HG02870 (cell line): Measurements from ENCODE around the gene TAAR1.
A peak's percentile ranks its signal among the peaks of the same experiment; 100 is the strongest.
"Not testable (repeated sequence)": the region's sequence is repeated elsewhere in the genome, so short reads cannot be mapped to it uniquely, and the experiment has no call there.

Source experiments
- ATAC-seq: cut with Tn5 transposase; IDR thresholded peaks from one replicate; pipeline ENCODE4 v1.9.1; 2021; ENCODE audit warnings: mild to moderate bottlenecking, moderate library complexity; ENCODE audit not compliant: unreplicated experiment

Gene TAAR1

DNA sequence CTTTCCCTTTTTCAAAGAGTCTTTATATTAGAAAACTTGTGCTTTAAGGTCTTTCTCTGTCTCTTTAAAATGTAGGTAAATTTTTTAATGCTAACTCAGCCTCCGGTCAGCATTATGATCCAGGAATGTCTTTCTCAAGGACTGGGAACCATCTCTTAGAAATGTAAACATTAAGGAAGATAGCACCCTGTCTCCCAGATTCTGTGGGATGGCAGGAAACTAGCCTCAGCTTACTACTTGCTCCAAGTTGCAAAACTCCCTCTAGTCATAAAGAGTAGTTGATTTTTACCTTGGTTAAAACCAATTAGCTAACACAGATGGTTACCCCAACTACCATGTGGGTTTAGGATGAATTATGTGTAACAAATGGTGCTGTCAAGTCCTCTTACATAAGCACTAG is 4.7 kb upstream of the TAAR1 start:
- ATAC-seq = no peak

DNA sequence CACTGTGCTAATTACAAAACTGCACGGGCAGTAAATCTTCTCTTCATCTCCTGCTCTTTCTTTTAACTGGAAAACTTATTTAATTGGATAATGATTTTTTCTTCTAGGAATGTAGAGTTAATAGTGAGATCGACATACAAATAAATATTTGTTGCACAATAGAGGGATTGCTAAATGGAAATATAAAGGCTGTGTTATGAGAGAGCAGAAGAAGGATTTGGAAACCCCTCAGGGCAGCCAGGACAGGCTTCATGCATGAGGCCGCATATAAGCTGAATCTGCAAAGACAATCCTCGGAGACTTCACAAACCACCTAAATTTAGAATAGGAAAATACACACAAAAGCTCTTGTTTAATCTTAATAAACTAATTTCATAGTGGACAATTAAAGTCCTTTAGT is 2.9 kb upstream of the TAAR1 start:
- ATAC-seq = no peak

DNA sequence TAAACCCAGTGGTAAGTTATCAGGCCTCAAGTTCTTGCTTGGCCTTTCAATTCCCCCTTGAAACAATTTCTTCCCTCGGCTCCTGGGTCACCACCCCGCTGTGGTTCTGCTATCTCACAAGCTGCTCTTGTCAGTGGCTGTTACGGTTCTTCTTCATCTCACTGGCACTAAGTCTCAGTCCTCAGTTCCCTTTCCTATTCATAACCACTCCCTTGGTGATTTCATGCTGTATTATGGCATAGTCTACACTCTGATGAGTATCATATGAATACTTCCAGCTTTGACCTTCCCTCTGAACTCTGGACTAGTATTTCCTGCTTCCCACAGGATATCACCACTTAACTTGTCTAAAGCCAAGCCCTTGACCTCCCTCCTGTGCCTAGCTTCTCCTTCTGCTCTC is 7.9 kb downstream of the TAAR1 start:
- ATAC-seq = peak; percentile 68

DNA sequence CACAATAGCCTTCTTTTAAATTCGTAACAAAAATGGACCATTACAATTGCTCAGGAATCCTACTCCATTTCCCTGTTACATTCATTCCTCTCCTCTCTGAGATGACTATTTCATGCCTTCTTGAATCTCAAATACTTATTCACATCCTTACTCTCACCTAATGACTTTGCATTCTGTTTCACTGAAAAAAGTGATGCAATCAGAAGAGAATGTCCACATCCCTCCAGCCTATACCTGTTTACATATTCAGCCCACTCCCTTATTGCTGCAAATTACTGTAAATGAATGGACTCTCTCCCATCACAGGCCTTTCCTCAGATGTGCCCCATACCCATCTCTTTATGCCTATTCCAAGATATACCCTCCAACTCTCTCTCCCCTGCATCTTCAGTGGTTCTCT is 8.6 kb downstream of the TAAR1 start:
- no peak for ATAC-seq

DNA sequence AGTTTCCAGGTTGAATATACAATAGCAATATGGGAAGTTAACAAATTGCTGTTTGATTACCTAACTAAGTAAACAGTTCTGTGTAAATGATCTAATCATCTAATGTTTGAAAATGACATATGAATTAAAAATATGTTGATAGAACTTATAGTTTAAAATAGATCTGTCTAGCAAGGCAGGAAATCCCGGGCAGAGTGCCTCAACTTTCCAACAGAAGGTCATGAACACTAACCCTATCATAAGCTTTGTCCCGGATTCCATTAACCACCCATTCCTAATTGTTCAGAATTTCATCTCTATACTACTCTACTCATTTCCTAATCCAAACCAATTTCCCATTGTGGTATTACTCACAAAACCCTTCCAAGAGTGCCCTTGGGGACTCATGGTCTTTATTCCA is 10.2 kb downstream of the TAAR1 start:
- no peak for ATAC-seq

DNA sequence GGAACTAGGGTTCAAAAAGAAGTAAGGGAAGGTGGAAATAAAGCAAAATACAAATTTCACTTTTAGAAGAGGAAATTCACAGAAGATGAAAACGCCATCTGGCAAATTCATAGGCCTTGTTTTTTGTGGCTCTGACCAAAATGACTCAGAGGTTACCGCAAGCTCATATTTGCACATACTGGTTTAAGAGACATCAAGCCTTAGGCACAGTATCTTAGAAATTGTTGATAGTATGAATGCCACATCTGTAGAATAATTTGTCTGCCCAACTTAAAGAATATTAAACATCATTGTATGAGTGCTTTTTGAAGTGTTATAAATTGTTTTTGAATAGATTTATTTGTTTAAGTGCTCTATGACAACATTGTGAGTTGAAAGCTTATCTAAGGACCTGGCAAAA is 10.6 kb downstream of the TAAR1 start:
- peak; percentile 89 for ATAC-seq

DNA sequence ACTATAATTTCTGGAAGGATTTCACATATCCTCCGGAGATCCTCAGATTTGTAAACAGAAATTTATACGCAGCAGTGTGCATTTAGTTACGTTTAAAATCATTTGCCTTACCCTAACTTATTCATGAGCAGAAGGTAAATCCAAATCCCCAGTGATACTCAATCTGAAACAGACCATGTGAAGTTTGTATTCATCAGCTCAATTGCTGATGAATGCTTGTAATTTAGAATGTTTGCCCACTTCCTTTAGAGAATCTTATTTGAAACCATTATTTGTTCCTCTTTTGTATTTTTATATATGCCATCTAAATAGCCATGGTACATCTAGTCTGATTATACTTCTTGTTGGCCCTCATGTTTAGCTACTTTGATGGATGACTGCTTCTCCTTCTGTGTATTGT is 15.4 kb downstream of the TAAR1 start:
- ATAC-seq = no peak

DNA sequence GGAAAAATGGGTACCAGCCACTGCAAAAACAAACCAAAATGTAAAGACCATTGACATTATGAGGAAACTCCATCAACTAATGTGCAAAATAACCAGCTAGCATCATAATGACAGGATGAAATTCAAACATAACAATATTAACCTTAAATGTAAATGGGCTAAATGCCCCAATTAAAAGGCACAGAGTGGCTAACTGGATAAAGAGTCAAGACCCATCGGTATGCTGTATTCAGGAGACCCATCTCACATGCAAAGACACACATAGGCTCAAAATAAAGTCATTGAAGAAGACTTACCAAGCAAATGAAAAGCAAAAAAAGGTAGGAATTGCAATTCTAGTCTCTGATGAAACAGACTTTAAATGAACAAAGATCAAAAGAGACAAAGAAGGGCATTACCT is 21.8 kb downstream of the TAAR1 start:
- not testable (repeated sequence) for ATAC-seq

DNA sequence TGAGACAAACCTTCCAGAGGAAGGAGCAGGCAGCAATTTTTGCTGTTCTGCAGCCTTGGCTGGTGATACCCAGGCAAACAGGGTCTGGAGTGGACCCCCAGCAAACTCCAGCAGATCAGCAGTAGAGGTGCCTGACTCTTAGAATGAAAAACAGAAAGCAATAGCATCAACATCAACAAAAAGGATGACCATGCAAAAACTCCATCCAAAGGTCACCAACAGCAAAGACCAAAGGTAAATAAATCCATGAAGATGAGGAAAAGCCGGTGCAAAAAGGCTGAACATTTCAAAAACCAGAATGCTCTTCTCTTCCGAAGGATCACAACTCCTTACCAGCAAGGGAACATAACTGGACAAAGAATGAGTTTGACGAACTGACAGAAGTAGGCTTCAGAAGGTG is 23.1 kb downstream of the TAAR1 start:
- not testable (repeated sequence) for ATAC-seq

DNA sequence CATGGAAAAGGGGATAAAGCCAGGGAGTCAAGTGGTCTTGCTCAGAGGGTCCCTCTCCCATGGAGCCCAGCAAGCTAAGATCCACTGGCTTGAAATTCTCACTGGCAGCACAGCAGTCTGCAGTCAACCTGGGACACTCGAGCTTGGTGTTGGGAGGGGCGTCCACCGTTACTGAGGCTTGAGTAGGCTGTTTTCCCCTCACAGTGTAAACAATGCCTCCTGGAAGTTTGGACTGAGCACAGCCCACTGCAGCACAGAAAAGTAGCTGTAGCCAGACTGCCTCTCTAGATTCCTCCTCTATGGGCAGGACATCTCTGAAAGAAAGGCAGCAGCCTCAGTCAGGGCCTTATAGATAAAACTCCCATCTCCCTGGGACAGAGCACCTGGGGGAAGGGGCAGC is 23.7 kb downstream of the TAAR1 start:
- not testable (repeated sequence) for ATAC-seq

DNA sequence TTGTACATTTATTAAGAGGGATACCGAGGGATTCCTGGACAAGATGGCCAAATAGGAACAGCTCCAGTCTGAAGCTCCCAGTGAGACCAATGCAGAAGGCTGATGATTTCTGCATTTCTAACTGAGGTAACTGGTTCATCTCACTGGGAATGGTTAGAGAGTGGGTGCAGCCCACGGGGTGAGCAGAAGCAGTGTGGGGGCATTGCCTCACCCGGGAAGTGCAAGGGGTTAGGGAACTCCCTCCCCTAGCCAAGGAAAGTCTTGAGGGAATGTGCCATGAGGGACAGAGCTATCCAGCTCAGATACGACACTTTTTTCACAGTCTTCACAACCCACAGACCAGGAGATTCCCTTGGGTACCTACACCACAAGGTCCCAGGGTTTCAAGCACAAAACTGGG is 24.2 kb downstream of the TAAR1 start:
- ATAC-seq = no peak

DNA sequence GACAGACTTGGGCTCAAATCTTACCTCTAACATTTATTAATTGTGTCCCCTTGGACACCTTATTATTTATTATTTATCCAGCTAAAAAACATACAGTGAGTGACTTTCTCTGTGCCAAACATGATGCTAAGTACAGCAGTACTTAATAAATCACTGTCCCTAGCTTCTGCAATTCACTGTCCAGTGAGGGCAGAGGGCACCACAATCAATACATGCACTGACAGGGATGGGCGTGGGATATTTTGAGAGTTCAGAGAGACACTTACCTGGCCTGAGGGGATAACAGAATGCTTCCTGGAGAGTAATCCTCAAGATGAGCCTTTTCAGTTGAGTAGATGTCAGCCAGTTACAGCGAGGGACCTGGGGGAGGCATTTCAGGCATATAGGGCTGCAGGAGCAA is 25.6 kb downstream of the TAAR1 start:
- ATAC-seq = no peak

DNA sequence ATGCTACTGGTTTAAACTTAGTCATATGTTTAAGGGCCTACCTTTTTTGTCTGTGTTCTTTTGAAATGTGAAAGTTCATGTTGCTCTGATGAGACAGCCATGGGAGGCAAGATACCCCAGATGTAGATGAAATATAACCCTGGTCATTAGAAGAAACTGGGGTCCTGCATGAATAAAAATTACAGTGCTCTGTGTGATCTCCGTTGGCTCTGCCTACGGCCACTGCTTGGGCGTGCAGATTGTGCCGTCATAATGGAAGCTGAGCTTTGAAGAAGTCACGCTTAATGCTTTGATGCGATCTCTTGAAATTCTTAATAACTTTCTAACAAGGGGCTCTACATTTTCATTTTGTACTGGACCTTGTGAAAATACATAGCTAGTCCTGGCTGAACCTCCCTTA is 34.8 kb downstream of the TAAR1 start, which contains the start of gene TAAR2:
Gene TAAR2 (minus strand): TSS at position 101 of the 400 bp plus-strand sequence. CDS start 0 bp downstream, at position 101.
- ATAC-seq = no peak

DNA sequence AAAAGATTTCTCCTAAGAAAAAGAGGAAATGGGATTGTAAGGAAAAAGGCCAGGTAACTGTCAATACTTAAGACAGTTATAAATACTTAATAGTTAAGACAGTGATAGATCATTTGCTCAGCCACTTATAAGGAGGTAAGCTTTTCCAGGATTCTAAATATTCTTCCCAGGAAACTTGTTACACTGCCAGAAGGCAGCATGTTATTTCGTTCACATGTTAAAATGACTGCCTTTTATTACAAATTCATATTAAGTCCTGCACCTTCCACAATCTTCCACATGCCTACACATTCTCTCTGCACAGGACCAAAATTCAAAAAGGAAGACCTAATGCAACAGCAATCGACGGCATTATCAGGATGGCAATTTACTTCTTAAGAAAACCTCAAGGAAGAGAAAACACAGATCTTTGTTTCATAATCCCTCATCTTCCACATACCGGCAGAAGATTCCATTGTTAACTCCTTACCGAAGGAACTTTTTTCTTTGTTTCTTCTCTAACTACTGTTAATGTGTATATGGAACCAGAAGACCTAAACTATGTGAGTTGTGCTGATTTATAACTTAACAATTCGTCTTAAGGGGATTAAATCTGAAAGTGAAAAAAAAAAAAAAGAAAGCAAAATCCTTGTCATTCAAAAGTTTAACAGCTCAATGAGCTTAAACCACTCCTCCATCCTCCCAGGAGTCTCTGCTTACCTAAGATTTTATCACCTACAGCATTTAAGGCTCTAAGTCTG is 35.7 kb downstream of the TAAR1 start:
- no peak for ATAC-seq

DNA sequence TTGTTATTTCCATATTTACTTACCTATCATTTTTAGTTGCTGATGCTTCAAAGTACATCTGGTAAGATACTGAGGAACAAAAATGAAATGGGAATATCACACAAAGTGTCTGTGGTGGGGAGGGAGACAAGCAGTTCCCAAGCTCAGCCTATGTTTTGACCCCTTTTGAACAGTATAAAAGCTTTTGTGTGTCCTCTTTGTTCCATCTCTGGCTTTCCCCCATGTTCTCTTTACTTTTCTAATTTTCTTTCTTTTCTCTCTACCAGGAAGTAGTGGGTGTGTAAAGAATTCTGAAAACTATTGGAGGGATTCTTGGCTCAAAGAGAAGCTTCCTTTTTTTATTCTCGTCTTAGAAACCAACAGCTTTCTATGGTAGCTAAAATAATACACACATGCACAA is 42.3 kb downstream of the TAAR1 start:
- ATAC-seq = no peak

DNA sequence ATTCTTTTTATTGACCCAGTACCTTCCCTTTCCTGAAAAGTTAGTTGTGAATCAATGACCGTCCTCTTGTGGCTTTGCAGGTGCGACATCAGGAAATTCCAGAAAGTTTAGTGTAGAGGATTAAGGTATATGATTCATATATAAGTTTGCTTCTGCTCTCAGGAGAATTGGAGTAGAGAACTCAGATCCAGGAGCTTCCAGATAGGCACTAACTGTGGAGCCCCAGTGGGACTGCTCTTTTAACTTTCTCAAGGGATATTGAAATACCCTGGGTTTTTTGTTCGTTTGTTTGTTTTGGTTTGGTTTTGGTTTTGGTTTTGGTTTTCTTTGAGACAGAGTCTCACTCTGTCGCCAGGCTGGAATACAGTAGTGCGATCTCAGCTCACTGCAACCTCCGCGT is 44.4 kb downstream of the TAAR1 start:
- no peak for ATAC-seq

DNA sequence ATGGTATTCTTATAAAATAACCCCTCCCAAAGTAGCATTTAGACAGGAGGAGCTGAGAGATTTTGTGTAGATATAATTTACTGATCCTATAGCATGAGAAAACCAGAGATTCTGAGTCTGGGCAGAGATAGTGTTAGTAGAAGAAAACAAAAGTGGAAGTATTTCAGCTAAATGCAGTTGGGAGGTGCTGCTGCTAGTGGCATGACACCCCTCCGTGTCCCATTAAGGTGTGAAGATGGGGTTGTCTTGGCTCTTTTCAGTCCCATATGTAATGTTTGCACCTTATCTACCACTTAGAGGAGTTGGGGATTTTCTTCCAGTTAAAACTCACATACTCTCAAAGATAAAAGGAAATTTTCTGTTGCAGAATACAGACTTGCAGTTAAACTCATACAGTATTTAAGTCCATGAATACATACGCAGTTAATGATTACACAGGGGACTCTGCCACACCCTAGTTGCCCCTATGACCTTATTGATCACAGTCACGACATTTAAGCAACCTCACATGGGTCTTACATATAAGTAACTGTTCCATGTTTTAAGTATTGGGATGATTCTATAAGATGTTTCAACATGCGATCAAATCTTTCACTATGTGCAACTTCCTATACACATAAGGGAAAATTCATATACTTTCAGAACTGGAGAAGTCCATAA is 46.4 kb downstream of the TAAR1 start:
- no peak for ATAC-seq

DNA sequence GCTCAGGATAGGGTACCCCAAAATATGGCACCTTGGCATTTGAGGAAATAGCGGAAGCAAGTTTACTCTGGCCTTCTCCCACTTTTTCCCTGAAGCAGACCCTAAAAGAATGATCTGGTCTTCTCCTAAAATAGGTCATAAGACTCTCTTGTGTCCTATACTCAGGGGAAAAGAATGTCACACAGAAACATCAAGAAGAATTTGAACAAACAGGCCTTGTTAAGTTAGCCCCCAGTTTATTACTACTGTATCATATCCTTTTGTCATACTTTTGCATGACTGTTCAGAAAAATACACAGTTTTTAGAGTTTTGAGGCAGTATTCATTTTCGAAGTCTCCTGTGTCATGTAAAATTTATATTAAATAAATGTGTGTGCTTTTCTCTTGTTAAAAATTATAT is 47.4 kb downstream of the TAAR1 start:
- no peak for ATAC-seq

DNA sequence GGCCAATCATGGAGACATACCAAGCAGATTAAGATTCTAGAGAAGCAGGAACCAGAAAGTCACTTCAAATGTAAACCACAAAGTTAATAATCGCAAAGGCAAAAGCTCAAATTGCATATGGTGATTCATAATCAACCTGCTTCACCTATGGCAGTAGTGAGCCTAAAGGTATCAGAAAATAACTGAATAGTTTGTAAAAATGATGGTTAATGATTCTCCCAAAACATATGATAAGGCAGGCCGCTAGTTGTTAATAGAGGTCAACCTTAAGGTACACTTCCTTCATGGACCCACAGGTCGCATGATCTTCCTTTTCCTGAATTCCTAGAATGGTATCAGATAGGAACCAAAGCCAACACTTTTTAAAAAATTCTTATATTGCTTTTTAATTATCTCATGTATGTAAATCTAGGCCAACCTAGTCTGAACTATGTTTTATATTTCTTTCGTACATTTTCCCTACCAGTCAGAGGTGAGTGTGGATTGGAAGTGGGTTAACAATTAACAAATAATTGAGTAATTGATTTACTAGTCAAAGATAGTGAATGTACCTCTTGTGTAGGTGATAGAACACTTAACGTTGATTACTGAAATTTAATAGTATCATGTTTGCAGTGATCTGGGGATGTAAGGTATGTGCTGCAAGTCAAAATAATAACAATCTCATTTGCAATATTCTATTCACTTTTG is 51.3 kb downstream of the TAAR1 start:
- no peak for ATAC-seq

DNA sequence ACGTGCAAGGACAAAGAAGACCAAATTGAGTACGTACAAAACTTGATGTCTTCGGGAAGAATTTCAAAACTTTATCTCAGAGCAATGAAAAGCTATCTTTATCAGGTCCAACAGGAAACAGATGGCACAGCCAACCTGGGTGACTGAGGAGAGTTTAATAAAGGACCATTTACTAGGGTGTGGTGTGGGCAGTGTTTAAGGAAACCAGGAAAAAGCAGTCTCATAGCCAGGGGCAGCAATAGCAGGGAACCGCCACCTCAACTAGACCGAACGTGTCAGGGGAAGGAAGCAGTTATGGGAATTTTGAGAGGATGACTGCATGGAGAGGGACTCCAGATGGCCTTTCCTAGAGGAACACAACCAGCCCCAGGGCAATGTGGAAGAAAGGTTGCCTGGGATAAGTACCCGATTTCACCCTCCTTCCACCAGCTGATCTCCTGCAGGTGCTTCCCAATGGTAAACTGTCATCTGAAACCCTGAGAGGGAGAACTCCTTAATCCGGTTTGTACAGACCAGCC is 54.3 kb downstream of the TAAR1 start:
- ATAC-seq = no peak

DNA sequence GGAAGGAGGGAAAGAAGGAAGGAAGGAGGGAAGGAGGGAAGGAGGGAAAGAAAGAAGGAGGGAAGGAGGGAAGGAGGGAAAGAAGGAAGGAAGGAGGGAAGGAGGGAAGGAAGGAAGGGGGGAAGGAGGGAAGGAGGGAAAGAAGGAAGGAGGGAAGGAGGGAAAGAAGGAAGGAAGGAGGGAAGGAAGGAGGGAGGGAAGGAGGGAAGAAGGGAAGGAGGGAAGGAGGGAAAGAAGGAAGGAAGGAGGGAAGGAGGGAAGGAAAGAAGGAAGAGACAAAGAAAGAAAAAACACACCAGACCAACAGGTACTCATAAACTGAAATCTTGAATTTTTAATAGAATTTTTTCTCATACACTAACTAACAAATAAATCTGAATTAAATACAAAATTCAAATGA is 58.1 kb downstream of the TAAR1 start:
- ATAC-seq = not testable (repeated sequence)

DNA sequence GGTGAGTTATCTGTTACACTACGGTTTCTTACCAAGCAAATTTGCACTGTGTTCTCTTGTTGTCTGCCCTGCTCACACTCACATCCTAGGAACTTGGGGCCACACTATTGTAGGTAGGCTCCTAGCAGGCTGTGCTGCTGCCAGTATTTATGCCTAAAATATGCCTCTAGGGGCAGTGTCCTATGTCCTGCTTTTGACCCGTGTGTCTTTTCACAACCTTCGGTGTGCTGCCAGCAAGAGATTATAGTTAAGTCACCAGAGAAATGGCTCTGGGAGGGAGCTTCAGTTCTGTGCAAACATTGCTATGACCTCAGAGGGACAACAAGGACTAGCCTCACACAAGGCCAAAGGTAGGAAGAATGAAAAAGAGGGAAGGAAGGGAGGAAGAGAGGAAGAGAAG is 60.5 kb downstream of the TAAR1 start:
- no peak for ATAC-seq
